Endothelial cell of umbilical vein (primary cell): Measurements from ENCODE around the gene MAP6. TPM values are rescaled to one million over a fixed set of nuclear protein-coding genes. Genes with fewer than 3 reads are reported as not detected.

Experiments used
- BruUV-seq: library from RNA; stranded (reverse); fragments of 400-500 nt; replicated peaks from 2 replicates; lab custom pipeline; 2021; lab: Mats Ljungman, UMichigan
- CTCF ChIA-PET: fragments of 300-600, 350-600 bp; sonication (Branson Sonifier 250); formaldehyde crosslinking; loops from one replicate; lab custom pipeline; 2021; ENCODE audit warnings: antibody characterized with exemption, inconsistent platforms; lab: Charles Lee
- POLR2A ChIA-PET: fragments of 300-600, 350-600 bp; sonication (Branson Sonifier 250); formaldehyde crosslinking; loops from one replicate; lab custom pipeline; 2021; ENCODE audit warnings: antibody characterized with exemption, inconsistent platforms; lab: Charles Lee
- DNase-seq: peaks from one replicate; pipeline ENCODE4 v3.0.0-alpha.2; 2011; ENCODE audit warnings: low read depth, low spot score
- FAIRE-seq: peaks from 2 replicates; lab custom pipeline; 2011; peaks lifted over from hg19 to GRCh38; lab: Jason Lieb, UNC
- H2AFZ ChIP-seq: 2 replicates; pipeline ENCODE4 v1.6.0; 2012; ENCODE audit warnings: low read depth, low read length, control low read depth, inconsistent platforms
- H3K27ac ChIP-seq: 2 replicates; pipeline ENCODE4 v1.5.1; 2011; ENCODE audit warnings: low read depth, mild to moderate bottlenecking, control low read depth, low read length, moderate library complexity; ENCODE audit not compliant: insufficient read depth
- H3K27me3 ChIP-seq, 2 experiments: 2 replicates each; pipeline versions ENCODE4 v1.6.0 to v1.6.1; 2011; ENCODE audit warnings: low read length in 2 of 2, mixed read lengths in 1 of 2; ENCODE audit not compliant: control insufficient read depth in 2 of 2, insufficient read depth in 2 of 2
- H3K36me3 ChIP-seq, 2 experiments: 2 replicates in 1 of 2; 3 replicates in 1 of 2; pipeline ENCODE4 v1.5.1; 2011; ENCODE audit warnings: low read length in 2 of 2, mild to moderate bottlenecking in 1 of 2, moderate library complexity in 1 of 2; ENCODE audit not compliant: control insufficient read depth in 2 of 2, insufficient read depth in 2 of 2; ENCODE audit errors: extremely low read depth in 1 of 2
- H3K4me1 ChIP-seq: 3 replicates; pipeline ENCODE4 v1.5.1; 2011; ENCODE audit warnings: mild to moderate bottlenecking, low read length; ENCODE audit not compliant: control insufficient read depth, insufficient read depth; ENCODE audit errors: extremely low read depth
- H3K4me2 ChIP-seq: 2 replicates; pipeline ENCODE4 v1.6.1; 2011; ENCODE audit warnings: low read length, control low read depth, mixed read lengths; ENCODE audit not compliant: insufficient read depth
- H3K4me3 ChIP-seq, 3 experiments: fragments of 200-600 bp in 1 of 3; sonication (generic), shearing (Covaris generic) in 1 of 3; replicated peaks in 1 of 3; 2 replicates each; pipeline ENCODE4 v1.5.1; 2011 to 2016; ENCODE audit warnings: control low read depth in 3 of 3, low read length in 3 of 3, mild to moderate bottlenecking in 2 of 3, inconsistent platforms in 1 of 3, low read depth in 1 of 3, moderate library complexity in 1 of 3; ENCODE audit not compliant: insufficient read depth in 1 of 3
- H3K79me2 ChIP-seq: 2 replicates; pipeline ENCODE4 v1.6.0; 2012; ENCODE audit warnings: low read length, inconsistent platforms; ENCODE audit not compliant: control insufficient read depth, insufficient read depth
- H3K9ac ChIP-seq: replicated peaks from 2 replicates; pipeline ENCODE3; 2011; ENCODE audit warnings: low read length, control low read depth; ENCODE audit not compliant: insufficient read depth; ENCODE audit errors: extremely low read depth
- H3K9me1 ChIP-seq: replicated peaks from 3 replicates; pipeline ENCODE4 v1.6.0; 2011; ENCODE audit warnings: mild to moderate bottlenecking, low read length; ENCODE audit not compliant: control insufficient read depth, insufficient read depth; ENCODE audit errors: extremely low read depth
- H3K9me3 ChIP-seq: replicated peaks from 2 replicates; pipeline ENCODE4 v1.5.1; 2012; ENCODE audit warnings: low read length, inconsistent platforms; ENCODE audit not compliant: control insufficient read depth, insufficient read depth
- H4K20me1 ChIP-seq: replicated peaks from 2 replicates; pipeline ENCODE3; 2011; ENCODE audit warnings: mild to moderate bottlenecking, low read length; ENCODE audit not compliant: control insufficient read depth, insufficient read depth; ENCODE audit errors: extremely low read depth
- EZH2 ChIP-seq: IDR thresholded peaks from 2 replicates; pipeline ENCODE4 v1.6.1; 2012; ENCODE audit warnings: borderline replicate concordance, low read depth, mild to moderate bottlenecking, moderate library complexity, low read length, inconsistent platforms; ENCODE audit not compliant: severe bottlenecking
- FOS ChIP-seq: IDR thresholded peaks from 2 replicates; pipeline ENCODE4 v1.6.1; 2011; ENCODE audit warnings: mild to moderate bottlenecking, low read length, moderate library complexity, borderline replicate concordance; ENCODE audit not compliant: insufficient read depth
- GATA2 ChIP-seq: IDR thresholded peaks from 2 replicates; pipeline ENCODE4 v1.7.0; 2011; ENCODE audit warnings: low read depth, mild to moderate bottlenecking, moderate library complexity, mixed read lengths, low read length; ENCODE audit not compliant: insufficient read length, insufficient read depth
- JUN ChIP-seq: IDR thresholded peaks from 2 replicates; pipeline ENCODE4 v1.6.1; 2011; ENCODE audit warnings: borderline replicate concordance, low read depth; ENCODE audit not compliant: insufficient read length, insufficient read depth
- MYC ChIP-seq: IDR thresholded peaks from one replicate; pipeline ENCODE4 v1.6.1; 2011; ENCODE audit warnings: mild to moderate bottlenecking, low read depth, low read length
- POLR2A ChIP-seq: IDR thresholded peaks from 2 replicates; pipeline ENCODE4 v1.6.1; 2012; ENCODE audit warnings: low read depth, mild to moderate bottlenecking, control low read depth, low read length
- POLR2AphosphoS5 ChIP-seq: IDR thresholded peaks from 2 replicates; pipeline ENCODE4 v1.6.1; 2012; ENCODE audit warnings: low read depth, mild to moderate bottlenecking, control low read depth, low read length, moderate library complexity; ENCODE audit not compliant: insufficient read depth
- dilution Hi-C: fragments of 300-500 bp; cut with MboI; formaldehyde crosslinking; loops from one replicate; pipeline ENCODE4 v1.15.0; 2019; ENCODE audit warnings: low sequenced_read_pairs; ENCODE audit not compliant: extremely low pct_ligation_motif_present
- intact Hi-C: fragments of 100-400 bp; cut with micrococcal nuclease; formaldehyde crosslinking; loops from one replicate; pipeline ENCODE4 v1.10.0; 2022
- polyA plus RNA-seq, 4 experiments: library from polyadenylated mRNA; depleted of rRNA in 3 of 4; stranded (reverse) in 3 of 4; unstranded in 1 of 4; fragments of >200 nt; gene quantifications; 2 replicates each; pipeline versions ENCODE4 v1.2.1 to v1.2.3, GENCODE V29; 2011 to 2012; ENCODE audit warnings: missing spikeins in 1 of 4
- small RNA-seq: library from RNA; depleted of rRNA; stranded (forward); fragments of <200 nt; gene quantifications from one replicate; pipeline ENCODE3, GENCODE V24; 2012; ENCODE audit warnings: low replicate concordance, low read depth; ENCODE audit not compliant: insufficient read depth, insufficient read length
- total RNA-seq: library from RNA; stranded (reverse); gene quantifications from 2 replicates; pipeline ENCODE4 v1.2.3, GENCODE V29; 2021
- TF ChIP-seq, protein P1 (sequence below): IDR thresholded peaks from 2 replicates; pipeline ENCODE4 v1.6.1; 2011; ENCODE audit not compliant: insufficient read depth, insufficient read length
- TF ChIP-seq, protein P2 (sequence below), 2 donors: IDR thresholded peaks; 1 replicate in 1 of 2; 2 replicates in 1 of 2; pipeline ENCODE4 v1.5.1; 2011; ENCODE audit warnings: low read length in 2 of 2, mild to moderate bottlenecking in 2 of 2, moderate library complexity in 2 of 2, control low read depth in 1 of 2, inconsistent platforms in 1 of 2, low read depth in 1 of 2; ENCODE audit not compliant: insufficient read depth in 1 of 2; ENCODE audit errors: extremely low read depth in 1 of 2

MAP6 gene
- total and polyA plus RNA-seq, 2 donors (not counting 3 experiments of a cell fraction or from before 2014, with no cell fraction given) = 0.12 TPM; not detected in 1

- ChIA-PET CTCF (interaction anchor here (1.1 to 1.2 kb wide), 2 partner anchors 71 to 150 kb away, joined by 3 to 4 read pairs; no protein-coding TSS in a partner anchor), POLR2A (no interaction called here)
- no peak overlapping the region for H2AFZ ChIP-seq
- H3K9ac ChIP-seq = no peak overlapping the region
- H3K4me2 ChIP-seq = no peak overlapping the region
- no peak overlapping the region for H3K4me3 ChIP-seq
- H4K20me1 ChIP-seq = no peaks in the 10 kb centered on the region
- no peaks in the 10 kb centered on the region for H3K9me1 ChIP-seq
- H3K4me1 ChIP-seq = peaks cover 12% of the 10 kb centered on the region
- no peaks in the 10 kb centered on the region for H3K9me3 ChIP-seq
- no peaks in the 10 kb centered on the region for H3K27me3 ChIP-seq
- dilution Hi-C loops (loop anchor here (10.0 kb wide), 1 partner anchor 93 kb away; no protein-coding TSS in a partner anchor), intact Hi-C loops (no loop called here)
- no peak overlapping the region for H3K27ac ChIP-seq
- TF ChIP-seq, protein P1, sequence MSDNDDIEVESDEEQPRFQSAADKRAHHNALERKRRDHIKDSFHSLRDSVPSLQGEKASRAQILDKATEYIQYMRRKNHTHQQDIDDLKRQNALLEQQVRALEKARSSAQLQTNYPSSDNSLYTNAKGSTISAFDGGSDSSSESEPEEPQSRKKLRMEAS = no peak
- TF ChIP-seq POLR2A (no peak), FOS (no peak), MYC (no peak), GATA2 (no peak), POLR2AphosphoS5 (no peak), JUN (no peak), EZH2 (no peak)
- TF ChIP-seq, protein P2, sequence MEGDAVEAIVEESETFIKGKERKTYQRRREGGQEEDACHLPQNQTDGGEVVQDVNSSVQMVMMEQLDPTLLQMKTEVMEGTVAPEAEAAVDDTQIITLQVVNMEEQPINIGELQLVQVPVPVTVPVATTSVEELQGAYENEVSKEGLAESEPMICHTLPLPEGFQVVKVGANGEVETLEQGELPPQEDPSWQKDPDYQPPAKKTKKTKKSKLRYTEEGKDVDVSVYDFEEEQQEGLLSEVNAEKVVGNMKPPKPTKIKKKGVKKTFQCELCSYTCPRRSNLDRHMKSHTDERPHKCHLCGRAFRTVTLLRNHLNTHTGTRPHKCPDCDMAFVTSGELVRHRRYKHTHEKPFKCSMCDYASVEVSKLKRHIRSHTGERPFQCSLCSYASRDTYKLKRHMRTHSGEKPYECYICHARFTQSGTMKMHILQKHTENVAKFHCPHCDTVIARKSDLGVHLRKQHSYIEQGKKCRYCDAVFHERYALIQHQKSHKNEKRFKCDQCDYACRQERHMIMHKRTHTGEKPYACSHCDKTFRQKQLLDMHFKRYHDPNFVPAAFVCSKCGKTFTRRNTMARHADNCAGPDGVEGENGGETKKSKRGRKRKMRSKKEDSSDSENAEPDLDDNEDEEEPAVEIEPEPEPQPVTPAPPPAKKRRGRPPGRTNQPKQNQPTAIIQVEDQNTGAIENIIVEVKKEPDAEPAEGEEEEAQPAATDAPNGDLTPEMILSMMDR (IDR thresholded peaks at IDR 0.05; ENCODE audit: extremely low read depth in 1 of 2, insufficient read depth in 1 of 2, low read depth in 1 of 2, low read length in 2 of 2) = no peak
- BruUV-seq = no TSS peak
- no peaks in the 10 kb centered on the region for H3K79me2 ChIP-seq
- DNase-seq (no peak), FAIRE-seq (no peak)
- H3K36me3 ChIP-seq = no peaks in the 10 kb centered on the region
Measured at GRCh38 chr11:75537740-75538139, 131.1 kb downstream of the MAP6 start.

Small RNAs within 50 kb of the gene (small RNA-seq; reads per million reads assigned to genes)
- not detected for gene AP001922.4

Other genes with a start within 250 kb of the MAP6 start
- gene KLHL35, start 235.8 kb downstream of the MAP6 start, total RNA-seq = 0.97 and 1.2 TPM in 2 replicates
- 2.3 and 2.7 TPM in 2 replicates for gene KLHL35, start 235.8 kb downstream of the MAP6 start, polyA plus RNA-seq
- gene GDPD5, start 143.1 kb downstream of the MAP6 start, total RNA-seq = 50.1 and 79.2 TPM in 2 replicates
- gene GDPD5, start 143.1 kb downstream of the MAP6 start, polyA plus RNA-seq = 60.2 and 74.0 TPM in 2 replicates
- gene SERPINH1, start 106.8 kb downstream of the MAP6 start, total RNA-seq = 384 and 409 TPM in 2 replicates
- gene SERPINH1, start 106.8 kb downstream of the MAP6 start, polyA plus RNA-seq = 816 and 1,196 TPM in 2 replicates
- not detected in 2 replicates for gene MOGAT2, start 48.8 kb upstream of the MAP6 start, total RNA-seq
- not detected in 2 replicates for gene MOGAT2, start 48.8 kb upstream of the MAP6 start, polyA plus RNA-seq
- 0.55 TPM in 2 replicates for gene DGAT2, start 99.7 kb upstream of the MAP6 start, total RNA-seq
- 0.79 and 0.83 TPM in 2 replicates for gene DGAT2, start 99.7 kb upstream of the MAP6 start, polyA plus RNA-seq
- 65.6 and 67.3 TPM in 2 replicates for gene UVRAG, start 146.2 kb upstream of the MAP6 start, total RNA-seq
- gene UVRAG, start 146.2 kb upstream of the MAP6 start, polyA plus RNA-seq = 20.2 and 21.2 TPM in 2 replicates